DMS 273 (cell line): ENCODE measurements around the gene LPP.
A peak's percentile ranks its signal among the peaks of the same experiment; 100 is the strongest.

ENCODE experiments used
- DNase-seq: peaks from one replicate; lab custom pipeline; 2025; ENCODE audit not compliant: unreplicated experiment; lab: John Stamatoyannopoulos, UW

The LPP gene

GRCh38 chr3:188168648-188169047 is 14.7 kb downstream of the LPP start:
- no peak for DNase-seq

DNA sequence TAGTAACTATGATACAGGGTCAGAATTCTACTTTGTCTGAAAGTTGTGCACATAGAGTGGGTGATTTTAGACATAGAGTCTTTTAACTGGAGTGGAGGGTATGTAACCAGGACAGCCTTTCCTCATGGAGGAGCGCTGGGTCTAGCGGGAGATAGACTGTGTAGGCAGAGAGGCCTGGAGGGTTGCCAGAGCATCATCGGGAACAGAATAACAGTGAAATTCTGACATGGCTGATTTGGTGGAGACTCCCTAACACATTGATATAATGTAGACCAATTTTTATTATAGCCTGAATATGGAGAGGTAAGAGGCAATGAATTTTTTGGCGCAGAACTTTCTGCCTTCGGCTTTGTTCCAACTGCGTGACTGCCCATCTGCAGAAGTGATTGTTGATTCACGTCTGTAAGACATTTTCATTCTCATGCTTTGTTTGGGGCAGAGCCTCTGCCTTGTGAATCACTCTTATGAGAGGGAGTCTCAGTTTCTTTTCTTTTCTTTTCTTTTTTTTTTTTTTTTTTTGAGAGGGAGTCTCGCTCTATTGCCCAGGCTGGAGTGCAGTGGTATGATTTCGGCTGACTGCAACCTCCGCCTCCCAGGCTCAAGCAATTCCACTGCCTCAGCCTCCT is 16.0 kb downstream of the LPP start:
- DNase-seq = no peak

DNA sequence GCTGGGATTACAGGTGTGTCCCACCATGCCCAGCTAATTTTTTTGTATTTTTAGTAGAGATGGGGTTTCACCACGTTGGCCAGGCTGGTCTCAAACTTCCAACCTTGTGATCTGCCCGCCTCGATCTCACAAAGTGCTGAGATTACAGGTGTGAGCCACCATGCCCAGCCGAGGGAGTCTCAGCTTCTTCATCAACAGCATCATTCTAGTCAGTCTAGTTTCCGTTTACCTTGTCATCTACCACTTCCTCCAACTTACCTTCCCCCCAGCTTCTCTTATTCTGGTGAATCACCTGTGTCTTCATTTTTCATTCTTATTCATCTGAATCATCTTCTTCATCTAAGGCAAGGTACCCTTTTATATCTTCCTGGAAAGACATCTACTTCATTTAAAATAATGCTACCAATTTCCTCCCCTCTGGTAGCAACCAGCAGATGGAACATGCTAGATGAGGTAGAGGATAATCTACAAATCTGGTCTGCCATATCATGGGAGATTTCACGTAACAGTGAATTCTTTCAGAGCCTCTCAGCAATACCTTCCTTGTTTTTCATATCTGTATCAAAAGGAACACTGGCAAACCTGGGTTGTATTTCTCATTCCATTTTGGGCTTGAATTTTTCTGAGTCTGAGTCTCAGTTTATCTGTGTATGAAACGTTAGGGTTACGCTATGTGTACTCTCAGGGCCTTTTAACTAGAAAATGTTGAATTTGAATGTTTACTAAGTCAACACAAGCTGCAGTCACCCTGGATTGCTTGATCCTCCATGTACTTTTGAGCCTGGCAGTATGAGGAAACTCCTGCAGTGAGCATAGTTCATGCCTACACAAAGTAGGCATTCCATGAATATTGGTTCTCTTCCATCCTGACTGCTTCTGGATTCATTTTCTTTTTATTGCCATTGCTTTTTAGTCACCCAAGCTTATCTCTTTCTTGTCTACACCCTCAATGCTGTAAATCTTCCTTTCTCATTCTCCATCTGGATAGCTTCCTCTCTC is 16.8 kb downstream of the LPP start:
- no peak for DNase-seq

DNA sequence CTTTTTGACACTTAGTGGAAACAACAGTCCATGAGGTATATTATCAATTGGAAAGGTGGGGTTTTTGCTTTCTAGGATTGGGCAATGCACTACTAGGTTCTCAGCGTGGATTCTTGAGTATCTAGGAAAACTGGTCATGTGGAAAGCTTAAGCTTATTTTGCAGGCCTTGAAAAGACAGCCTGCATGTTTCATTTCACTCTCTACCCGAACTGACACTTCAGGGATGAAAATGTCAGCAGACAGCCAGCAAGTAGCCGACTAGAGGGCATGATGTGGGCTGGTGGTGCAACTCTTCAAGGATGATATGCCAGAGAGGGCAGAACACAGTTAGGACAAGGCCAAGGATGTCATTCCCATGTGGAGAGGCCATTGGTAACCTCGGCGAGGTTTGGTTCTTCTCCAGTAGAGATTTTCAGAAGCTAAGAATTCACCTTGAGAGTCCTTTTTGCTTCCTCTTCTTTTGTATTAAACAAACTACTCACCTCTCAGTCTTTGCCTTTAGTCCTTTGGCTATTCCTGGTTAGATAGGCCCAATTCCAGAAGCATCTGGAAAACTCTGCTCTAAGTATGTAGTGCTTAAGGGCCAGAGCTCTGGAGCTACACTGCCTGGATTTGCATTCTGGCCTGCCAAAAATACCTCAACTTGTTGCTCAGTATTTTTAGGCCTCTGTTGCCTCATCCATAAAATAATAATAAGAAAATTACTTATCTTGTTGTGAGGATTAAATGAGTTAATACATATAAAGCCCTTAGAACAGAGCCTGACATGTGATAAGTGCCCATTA is 17.9 kb downstream of the LPP start:
- no peak for DNase-seq

DNA sequence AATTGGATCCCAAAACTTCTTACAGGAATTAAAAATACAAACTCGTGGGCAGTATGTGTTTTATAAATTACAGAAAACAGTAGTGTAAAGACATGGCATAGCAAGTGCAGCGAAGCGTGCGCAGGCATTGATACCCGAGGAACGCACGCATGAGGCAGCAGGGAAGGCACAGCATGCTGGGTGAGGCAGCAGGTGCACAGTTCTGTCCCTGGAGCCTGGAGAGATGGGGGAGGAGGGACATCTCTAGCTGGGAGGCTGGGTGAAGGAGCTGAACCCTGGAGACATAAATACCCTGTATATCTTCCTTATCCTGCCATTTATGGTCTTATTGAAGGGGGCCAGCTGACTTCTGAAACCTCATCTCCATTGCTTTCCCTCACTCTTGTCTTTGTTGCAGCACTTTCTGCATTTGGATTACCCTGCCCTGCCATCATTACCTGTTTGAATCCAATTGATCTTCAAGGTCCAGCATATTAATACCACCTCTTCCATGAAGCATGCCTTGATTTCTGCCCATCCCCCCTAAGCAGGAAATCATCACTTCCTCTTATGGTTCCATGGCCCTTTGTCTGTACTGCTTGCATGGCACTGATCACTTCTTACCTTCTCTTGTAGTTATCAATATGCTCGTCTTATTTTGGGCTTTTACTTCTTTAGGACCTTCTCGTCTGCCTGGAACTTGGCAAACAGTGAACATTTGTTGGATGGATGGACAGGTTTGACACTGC is 20.5 kb downstream of the LPP start:
- DNase-seq = no peak

GRCh38 chr3:188176476-188176875 is 22.5 kb downstream of the LPP start:
- no peak for DNase-seq

DNA sequence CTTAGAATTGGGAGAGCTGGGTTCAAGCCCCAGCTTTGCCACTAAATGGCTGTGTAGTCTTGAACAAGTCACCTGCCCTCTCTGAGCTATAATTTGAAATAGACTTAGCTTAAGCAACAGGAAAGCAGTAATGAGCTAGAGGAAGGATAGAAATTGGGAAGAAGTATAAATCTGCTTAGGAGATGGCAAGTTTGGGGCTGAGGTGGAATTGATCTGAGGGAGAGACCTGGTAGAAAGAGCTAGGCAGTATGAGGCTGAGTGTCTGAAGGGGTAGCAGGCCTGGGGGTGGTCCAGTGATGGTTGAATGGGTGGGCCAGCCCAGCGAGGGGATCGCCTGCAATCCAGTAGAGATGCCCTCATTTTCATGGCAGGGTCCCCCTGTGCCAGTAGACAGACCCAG is 22.9 kb downstream of the LPP start:
- no peak for DNase-seq

DNA sequence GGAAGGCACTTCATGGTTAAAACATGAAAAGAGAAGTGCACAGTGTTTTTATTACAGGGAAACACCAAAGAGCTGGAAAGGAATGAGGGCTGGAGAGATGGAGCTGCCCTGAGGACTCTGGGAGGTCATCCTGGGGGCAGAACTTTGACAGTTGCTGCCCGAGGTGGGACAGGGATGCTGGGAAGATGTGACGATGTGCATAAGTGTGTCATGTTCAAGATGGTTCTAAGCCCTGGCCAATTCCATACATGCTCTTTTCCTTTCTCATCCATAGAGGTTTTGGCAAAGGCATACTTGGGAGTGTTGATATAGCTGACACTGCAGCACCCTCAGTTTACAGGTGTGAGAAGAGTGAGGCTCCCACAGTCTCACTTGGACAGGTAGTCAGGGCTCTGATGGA is 23.8 kb downstream of the LPP start:
- no peak for DNase-seq

DNA sequence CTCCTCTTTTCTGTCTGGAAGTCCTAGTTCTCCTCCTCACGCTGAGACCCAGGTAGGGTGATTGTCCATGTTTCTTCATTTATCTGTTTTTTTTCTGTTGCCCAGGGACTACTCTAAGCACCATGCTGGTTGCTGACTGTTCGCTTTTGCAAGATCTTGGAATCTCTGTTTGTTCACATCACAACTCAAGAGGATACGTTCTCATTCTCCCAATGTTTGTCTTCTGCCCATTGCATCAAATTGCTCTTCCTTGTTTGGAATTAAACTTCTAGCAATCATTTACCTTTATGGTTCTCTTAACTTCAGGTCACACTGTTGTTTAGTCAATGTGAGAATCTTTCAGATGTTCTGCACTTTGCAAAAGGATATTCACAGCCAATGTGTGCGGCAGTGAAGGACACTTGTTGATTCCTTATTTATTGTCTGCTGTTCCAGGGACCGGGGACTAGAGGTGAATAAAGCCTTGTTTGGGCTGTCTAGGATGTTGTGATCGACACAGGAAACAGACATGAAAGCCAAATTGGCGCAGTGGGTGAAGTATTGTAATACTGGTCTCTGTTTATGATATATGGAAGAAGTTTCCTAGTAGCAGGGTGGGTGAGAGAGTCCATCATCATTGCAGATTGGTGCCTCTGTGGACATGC is 24.5 kb downstream of the LPP start:
- DNase-seq = no peak

DNA sequence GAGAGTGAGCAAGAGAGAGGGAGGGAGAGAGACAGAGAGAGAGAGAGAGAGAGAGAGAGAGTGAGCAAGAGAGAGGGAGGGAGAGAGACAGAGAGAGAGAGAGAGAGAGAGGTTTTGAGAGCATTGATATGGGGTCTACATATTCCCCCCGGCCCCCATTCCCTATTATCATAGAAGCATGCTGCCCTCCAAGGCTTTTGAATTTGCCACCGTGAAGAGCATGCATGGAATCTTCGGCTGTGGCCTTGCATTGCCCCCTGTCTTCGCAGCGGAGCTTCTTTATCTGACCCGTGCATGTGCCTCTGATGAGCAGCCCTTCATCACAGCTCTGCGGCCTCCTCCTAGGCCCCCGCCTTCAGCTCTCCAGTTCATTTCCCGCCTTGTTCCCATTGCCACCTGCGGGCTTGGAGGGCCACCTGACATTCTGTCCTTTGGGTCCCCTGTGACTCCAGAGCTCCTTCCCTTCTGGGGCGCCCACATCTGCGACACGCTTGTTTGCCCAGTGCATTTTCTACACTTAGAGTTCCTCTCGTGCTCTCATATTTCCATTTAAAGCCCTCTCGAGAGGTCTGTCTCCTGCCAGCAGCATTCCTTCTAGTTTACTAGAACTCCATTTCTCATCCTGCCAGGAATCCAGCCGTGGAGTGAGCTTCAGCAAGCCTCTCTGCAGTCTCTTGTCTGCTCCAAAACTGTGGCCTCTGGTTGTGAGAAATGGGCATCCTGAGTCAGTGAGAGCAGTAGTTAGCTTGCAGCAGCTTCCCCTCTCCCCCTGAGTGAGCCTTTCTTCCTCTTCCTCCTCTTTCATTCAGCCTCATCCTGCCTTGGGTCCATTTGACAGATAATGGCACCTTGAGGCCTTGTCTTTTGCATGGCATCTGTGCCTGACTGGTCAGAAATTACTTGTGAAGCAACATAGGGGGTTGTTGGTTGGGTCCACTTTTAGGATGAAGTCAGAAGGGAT is 25.3 kb downstream of the LPP start:
- DNase-seq = no peak

GRCh38 chr3:188180114-188180513 is 26.2 kb downstream of the LPP start:
- no peak for DNase-seq

DNA sequence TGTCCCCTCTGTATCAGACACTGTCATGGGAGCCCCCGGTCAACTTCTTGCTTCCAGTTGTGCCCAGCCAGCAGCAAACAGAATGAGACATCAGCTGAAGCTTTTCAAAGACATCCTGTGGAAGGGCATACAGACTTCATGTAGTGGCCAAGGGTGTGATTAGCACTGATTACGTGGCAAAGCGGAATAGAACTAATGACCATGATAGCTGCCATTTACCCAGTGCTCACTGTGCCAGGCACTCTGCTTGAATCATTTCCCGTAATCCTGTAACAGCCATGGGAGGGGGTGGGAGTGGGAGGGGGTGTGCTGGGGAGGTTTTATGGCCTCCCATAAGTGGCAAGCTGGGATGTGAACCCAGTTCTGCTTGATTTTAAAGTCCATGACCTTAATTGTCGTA is 29.5 kb downstream of the LPP start:
- no peak for DNase-seq

DNA sequence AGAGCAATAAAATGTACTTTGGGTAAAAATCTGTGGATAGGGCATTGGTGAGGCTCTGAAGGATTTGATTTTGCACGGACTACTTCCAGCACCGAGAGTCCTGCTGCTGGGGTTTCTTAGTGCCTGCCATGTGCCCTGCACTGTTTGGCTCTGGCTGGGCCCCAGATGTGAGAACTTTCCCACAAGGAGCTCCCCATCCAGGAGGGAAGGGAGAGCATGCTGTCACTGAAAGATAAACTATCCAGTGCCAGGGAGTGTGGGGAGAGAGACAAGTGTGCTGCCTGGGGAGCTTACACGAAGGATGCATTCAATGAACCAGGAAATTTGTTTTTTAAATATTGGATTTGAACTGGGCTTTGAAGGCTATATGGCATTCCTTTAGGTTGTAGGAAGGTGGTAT is 30.2 kb downstream of the LPP start:
- peak; percentile 19 for DNase-seq

GRCh38 chr3:188184649-188185048 is 30.7 kb downstream of the LPP start:
- DNase-seq = no peak

- DNase-seq = peak; percentile 32
Measured at GRCh38 chr3:188185717-188186251, 31.8 kb downstream of the LPP start.

GRCh38 chr3:188187053-188187452 is 33.1 kb downstream of the LPP start:
- no peak for DNase-seq

GRCh38 chr3:188188911-188189310 is 35.0 kb downstream of the LPP start:
- DNase-seq = no peak

GRCh38 chr3:188191460-188191859 is 37.5 kb downstream of the LPP start:
- DNase-seq = no peak

- DNase-seq = no peak
Measured at GRCh38 chr3:188192034-188192433, 38.1 kb downstream of the LPP start.
